Astrocyte (in vitro differentiated cells and primary cell): Measurements from ENCODE around the gene NBEA. TPM values are rescaled to one million over a fixed set of nuclear protein-coding genes. Genes with fewer than 3 reads are reported as not detected.

ENCODE experiments used
- DNase-seq: peaks from one replicate; pipeline ENCODE4 v3.0.0-alpha.2; 2010; ENCODE audit warnings: low read depth
- FAIRE-seq: peaks from 2 replicates; lab custom pipeline; 2011; peaks lifted over from hg19 to GRCh38; lab: Jason Lieb, UNC
- H2AFZ ChIP-seq: 2 replicates; pipeline ENCODE4 v1.6.0; 2012; ENCODE audit warnings: low read depth, low read length, inconsistent platforms
- H3K27ac ChIP-seq: 2 replicates; pipeline ENCODE4 v1.5.1; 2011; ENCODE audit warnings: low read depth, low read length, inconsistent platforms
- H3K27me3 ChIP-seq: 2 replicates; pipeline ENCODE4 v1.6.0; 2011; ENCODE audit warnings: low read length, inconsistent platforms; ENCODE audit not compliant: insufficient read depth
- H3K36me3 ChIP-seq: 2 replicates; pipeline ENCODE4 v1.5.1; 2011; ENCODE audit warnings: low read length, inconsistent platforms; ENCODE audit not compliant: insufficient read depth
- H3K4me1 ChIP-seq: 2 replicates; pipeline ENCODE4 v1.5.1; 2011; ENCODE audit warnings: low read length, inconsistent platforms; ENCODE audit not compliant: insufficient read depth
- H3K4me2 ChIP-seq: 2 replicates; pipeline ENCODE4 v1.6.0; 2012; ENCODE audit warnings: low read length, inconsistent platforms
- H3K4me3 ChIP-seq: 2 replicates; pipeline ENCODE4 v1.5.1; 2011; ENCODE audit warnings: low read depth, mild to moderate bottlenecking, low read length, inconsistent platforms; ENCODE audit not compliant: insufficient read depth
- H3K79me2 ChIP-seq: 2 replicates; pipeline ENCODE4 v1.6.0; 2012; ENCODE audit warnings: mild to moderate bottlenecking, low read length, inconsistent platforms; ENCODE audit not compliant: insufficient read depth
- H3K9ac ChIP-seq: 2 replicates; pipeline ENCODE4 v1.6.0; 2012; ENCODE audit warnings: mild to moderate bottlenecking, low read length, inconsistent platforms
- H3K9me3 ChIP-seq: 2 replicates; pipeline ENCODE4 v1.5.1; 2012; ENCODE audit warnings: low read depth, mild to moderate bottlenecking, low read length, inconsistent platforms; ENCODE audit not compliant: insufficient read depth
- H4K20me1 ChIP-seq: 2 replicates; pipeline ENCODE4 v1.6.0; 2012; ENCODE audit warnings: low read length, inconsistent platforms; ENCODE audit not compliant: insufficient read depth
- H3K27ac Mint-ChIP-seq: one replicate; pipeline ENCODE4 v1.8.0; 2021; ENCODE audit warnings: mild to moderate bottlenecking, mixed read lengths; ENCODE audit not compliant: unreplicated experiment
- H3K27me3 Mint-ChIP-seq: one replicate; pipeline ENCODE4 v1.8.0; 2021; ENCODE audit warnings: low read depth, mixed read lengths; ENCODE audit not compliant: unreplicated experiment
- H3K36me3 Mint-ChIP-seq: one replicate; pipeline ENCODE4 v1.8.0; 2021; ENCODE audit warnings: low read depth, mixed read lengths; ENCODE audit not compliant: unreplicated experiment
- H3K4me1 Mint-ChIP-seq: one replicate; pipeline ENCODE4 v1.8.0; 2021; ENCODE audit warnings: low read depth, mixed read lengths; ENCODE audit not compliant: unreplicated experiment
- H3K4me3 Mint-ChIP-seq: one replicate; pipeline ENCODE4 v1.8.0; 2021; ENCODE audit warnings: mild to moderate bottlenecking, moderate library complexity, mixed read lengths; ENCODE audit not compliant: unreplicated experiment
- H3K9me3 Mint-ChIP-seq: one replicate; pipeline ENCODE4 v1.8.0; 2021; ENCODE audit warnings: mild to moderate bottlenecking, mixed read lengths; ENCODE audit not compliant: unreplicated experiment
- CTCF ChIP-seq: IDR thresholded peaks from 2 replicates; pipeline ENCODE4 v1.5.1; 2011; ENCODE audit warnings: low read depth, mild to moderate bottlenecking, inconsistent platforms, low read length, moderate library complexity; ENCODE audit not compliant: insufficient read depth
- EZH2 ChIP-seq: IDR thresholded peaks from 2 replicates; pipeline ENCODE4 v1.6.1; 2012; ENCODE audit warnings: mild to moderate bottlenecking, low read length, inconsistent platforms; ENCODE audit not compliant: insufficient read depth
- total RNA-seq: library from RNA; stranded (reverse); gene quantifications from 2 replicates; pipeline ENCODE4 v1.2.1, GENCODE V29; 2021

Gene NBEA
- total RNA-seq, 1 donor from 2014 or later: 7.8 TPM

DNA sequence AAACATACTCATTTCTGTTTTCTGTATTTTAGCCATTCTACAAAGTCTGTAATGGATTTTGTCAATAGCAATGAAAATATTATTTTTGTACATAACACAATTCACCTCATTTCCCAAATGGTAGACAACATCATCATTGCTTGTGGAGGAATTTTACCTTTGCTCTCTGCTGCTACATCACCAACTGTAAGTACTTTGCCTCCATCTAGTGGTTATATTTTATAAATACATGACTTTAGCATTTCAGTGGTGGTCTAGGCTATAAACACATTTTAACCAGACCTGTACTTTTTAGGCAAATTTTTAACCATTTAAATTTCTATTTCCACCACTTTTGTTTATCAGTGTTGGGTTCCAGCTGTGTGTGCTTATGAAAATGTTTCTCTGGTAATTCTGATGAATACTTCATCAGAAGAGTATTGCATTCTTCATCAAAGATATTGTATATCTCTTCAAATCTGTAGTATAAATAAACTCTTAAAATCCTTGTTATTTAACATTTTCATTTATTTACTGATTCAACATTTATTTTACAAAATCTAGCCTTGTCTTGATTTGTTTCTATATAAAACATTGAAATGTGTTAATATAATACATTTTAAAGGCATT is 222.4 kb downstream of the NBEA start:
- no peaks in the 10 kb centered on the region for H3K9me3 Mint-ChIP-seq
- Histone ChIP-seq H3K4me2 (no peak overlapping the region), H3K9me3 (no peaks in the 10 kb centered on the region), H3K36me3 (no peaks in the 10 kb centered on the region), H4K20me1 (no peaks in the 10 kb centered on the region), H3K4me1 (no peaks in the 10 kb centered on the region), H3K27ac (no peak overlapping the region), H2AFZ (no peak overlapping the region), H3K4me3 (no peak overlapping the region), H3K9ac (no peak overlapping the region), H3K79me2 (no peaks in the 10 kb centered on the region), H3K27me3 (no peaks in the 10 kb centered on the region)
- H3K27ac Mint-ChIP-seq: no peak overlapping the region
- H3K4me3 Mint-ChIP-seq: no peak overlapping the region
- peaks cover 3% of the 10 kb centered on the region for H3K4me1 Mint-ChIP-seq
- DNase-seq (peak; percentile 27), FAIRE-seq (peak; percentile 34)
- no peaks in the 10 kb centered on the region for H3K36me3 Mint-ChIP-seq
- no peak for TF ChIP-seq EZH2
- TF ChIP-seq CTCF: peak; percentile 63
- no peaks in the 10 kb centered on the region for H3K27me3 Mint-ChIP-seq

GRCh38 chr13:35165205-35165604 is 223.1 kb downstream of the NBEA start:
- H3K36me3 Mint-ChIP-seq: no peaks in the 10 kb centered on the region
- no peak overlapping the region for H3K4me2 ChIP-seq
- no peaks in the 10 kb centered on the region for H3K9me3 ChIP-seq
- H3K79me2 ChIP-seq: no peaks in the 10 kb centered on the region
- H2AFZ ChIP-seq: no peak overlapping the region
- H3K9me3 Mint-ChIP-seq: no peaks in the 10 kb centered on the region
- DNase-seq (no peak), FAIRE-seq (peak; percentile 45)
- no peaks in the 10 kb centered on the region for H3K27me3 Mint-ChIP-seq
- H3K4me1 Mint-ChIP-seq: peaks cover 3% of the 10 kb centered on the region
- no peak overlapping the region for H3K4me3 ChIP-seq
- no peak overlapping the region for H3K27ac ChIP-seq
- H3K36me3 ChIP-seq: no peaks in the 10 kb centered on the region
- no peaks in the 10 kb centered on the region for H3K4me1 ChIP-seq
- H3K27me3 ChIP-seq: no peaks in the 10 kb centered on the region
- no peak overlapping the region for H3K9ac ChIP-seq
- no peak overlapping the region for H3K4me3 Mint-ChIP-seq
- H4K20me1 ChIP-seq: no peaks in the 10 kb centered on the region
- no peak overlapping the region for H3K27ac Mint-ChIP-seq
- TF ChIP-seq CTCF: no peak

- H3K27ac ChIP-seq: no peak overlapping the region
These were observed 237.4 kb downstream of the NBEA start for GRCh38 chr13:35179494-35179893.

More at GRCh38 chr13:35179494-35179893, 237.4 kb downstream of the NBEA start:
- Histone ChIP-seq H3K9ac (no peak overlapping the region), H2AFZ (no peak overlapping the region), H4K20me1 (no peaks in the 10 kb centered on the region), H3K9me3 (no peaks in the 10 kb centered on the region), H3K4me3 (no peak overlapping the region), H3K79me2 (no peaks in the 10 kb centered on the region), H3K27me3 (no peaks in the 10 kb centered on the region), H3K4me2 (no peak overlapping the region), H3K4me1 (no peaks in the 10 kb centered on the region), H3K36me3 (no peaks in the 10 kb centered on the region)
- H3K27ac Mint-ChIP-seq: no peak overlapping the region
- H3K27me3 Mint-ChIP-seq: no peaks in the 10 kb centered on the region
- FAIRE-seq (no peak), DNase-seq (peak; percentile 35)
- H3K4me1 Mint-ChIP-seq: peaks cover 3% of the 10 kb centered on the region
- no peak overlapping the region for H3K4me3 Mint-ChIP-seq
- TF ChIP-seq CTCF (no peak), EZH2 (no peak)
- H3K9me3 Mint-ChIP-seq: no peaks in the 10 kb centered on the region
- no peaks in the 10 kb centered on the region for H3K36me3 Mint-ChIP-seq
